MG63 (cell line): ENCODE data around the gene HOXD9. TPM values are rescaled to one million over a fixed set of nuclear protein-coding genes. Genes with fewer than 3 reads are reported as not detected.

Experiments used
- DNase-seq: peaks from one replicate; pipeline ENCODE4 v3.0.0-alpha.2; 2020
- H3K27me3 ChIP-seq: fragments of 250-450 bp; sonication (Bioruptor Pico); 2 replicates; pipeline ENCODE4 v1.5.1; 2020; ENCODE audit warnings: mild to moderate bottlenecking, moderate library complexity
- H3K36me3 ChIP-seq: fragments of 250-450 bp; sonication (Bioruptor Pico); 2 replicates; pipeline ENCODE4 v1.5.1; 2020; ENCODE audit warnings: mild to moderate bottlenecking, moderate library complexity
- H3K4me3 ChIP-seq: fragments of 250-450 bp; sonication (Bioruptor Pico); 2 replicates; pipeline ENCODE4 v1.5.1; 2020; ENCODE audit warnings: mild to moderate bottlenecking, moderate library complexity
- H3K9me3 ChIP-seq: fragments of 250-450 bp; sonication (Bioruptor Pico); 2 replicates; pipeline ENCODE4 v1.5.1; 2020; ENCODE audit warnings: mild to moderate bottlenecking, moderate library complexity
- total RNA-seq: library from RNA; depleted of rRNA; stranded (reverse); fragments of >200 nt; shearing (Covaris generic); gene quantifications from 2 replicates; pipeline ENCODE4 v1.2.3, GENCODE V29; 2014; ENCODE audit warnings: low replicate concordance; rRNA removed

The HOXD9 gene
- 0.16 and 2.3 TPM in 2 replicates for total RNA-seq

DNA sequence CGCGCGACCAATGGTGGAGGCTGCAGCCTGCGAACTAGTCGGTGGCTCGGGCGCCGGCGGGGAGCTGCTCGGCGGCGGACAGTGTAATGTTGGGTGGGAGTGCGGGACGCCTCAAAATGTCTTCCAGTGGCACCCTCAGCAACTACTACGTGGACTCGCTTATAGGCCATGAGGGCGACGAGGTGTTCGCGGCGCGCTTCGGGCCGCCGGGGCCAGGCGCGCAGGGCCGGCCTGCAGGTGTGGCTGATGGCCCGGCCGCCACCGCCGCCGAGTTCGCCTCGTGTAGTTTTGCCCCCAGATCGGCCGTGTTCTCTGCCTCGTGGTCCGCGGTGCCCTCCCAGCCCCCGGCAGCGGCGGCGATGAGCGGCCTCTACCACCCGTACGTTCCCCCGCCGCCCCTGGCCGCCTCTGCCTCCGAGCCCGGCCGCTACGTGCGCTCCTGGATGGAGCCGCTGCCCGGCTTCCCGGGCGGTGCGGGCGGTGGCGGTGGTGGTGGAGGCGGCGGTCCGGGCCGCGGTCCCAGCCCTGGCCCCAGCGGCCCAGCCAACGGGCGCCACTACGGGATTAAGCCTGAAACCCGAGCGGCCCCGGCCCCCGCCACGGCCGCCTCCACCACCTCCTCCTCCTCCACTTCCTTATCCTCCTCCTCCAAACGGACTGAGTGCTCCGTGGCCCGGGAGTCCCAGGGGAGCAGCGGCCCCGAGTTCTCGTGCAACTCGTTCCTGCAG lies at the start of gene HOXD9:
Gene HOXD9, plus strand, starts transcription at position 37 of the 728 bp plus-strand sequence. Its CDS starts 50 bp downstream, at position 87.
- H3K36me3 ChIP-seq = no peaks in the 10 kb centered on the region
- H3K4me3 ChIP-seq = peak within 1 kb of the TSS; percentile 48
- no peaks in the 10 kb centered on the region for H3K9me3 ChIP-seq
- peak; percentile 74 for DNase-seq
- no peaks in the 10 kb centered on the region for H3K27me3 ChIP-seq

DNA sequence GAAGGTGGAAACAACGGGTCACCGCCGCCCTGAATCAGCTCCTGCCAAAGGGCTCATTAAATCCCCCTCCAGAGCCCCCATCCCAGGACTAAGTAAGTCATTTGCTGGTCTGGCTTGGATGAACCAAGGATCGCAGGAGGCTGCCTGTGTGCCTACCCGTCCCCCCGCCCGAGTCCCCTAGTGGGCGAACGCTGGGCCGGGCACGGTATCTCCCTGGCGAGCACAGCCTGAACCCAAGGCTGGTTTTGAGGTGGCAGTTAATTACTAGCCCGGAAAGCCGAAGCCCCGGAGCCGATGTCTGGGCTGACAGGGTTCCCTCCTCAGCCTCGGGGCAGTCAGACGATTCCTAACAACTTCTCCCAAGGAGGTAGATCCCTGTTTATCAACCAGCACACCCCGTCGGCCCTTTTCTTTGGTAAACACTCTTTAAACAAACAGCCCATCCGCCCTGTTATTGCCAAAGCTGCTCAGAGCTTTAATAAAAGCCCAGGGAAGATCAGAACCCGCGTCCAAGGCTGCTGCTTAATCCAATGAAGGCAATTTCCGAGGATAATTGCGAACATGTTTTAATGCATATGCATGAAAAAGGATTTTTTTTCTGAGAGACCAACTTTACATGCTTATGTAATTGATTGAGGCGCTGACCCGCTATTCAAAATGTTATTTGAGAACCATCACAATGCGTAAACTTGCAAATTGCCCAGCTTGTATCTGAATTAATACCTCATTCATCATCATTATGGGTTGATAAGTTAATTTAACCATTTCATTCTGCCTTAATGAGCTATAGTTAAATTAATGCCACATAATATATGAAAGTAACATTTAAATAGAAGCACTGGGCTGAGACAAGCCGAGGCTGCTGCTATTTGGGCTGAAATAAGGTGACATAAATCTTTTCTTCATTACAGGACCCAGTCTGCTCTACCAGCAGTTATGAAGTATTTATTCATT lies 49.3 kb upstream of the HOXD9 start:
- no peak for DNase-seq
- no peaks in the 10 kb centered on the region for H3K36me3 ChIP-seq
- peaks cover 19% of the 10 kb centered on the region for H3K27me3 ChIP-seq
- no peaks in the 10 kb centered on the region for H3K9me3 ChIP-seq
- H3K4me3 ChIP-seq = no peak overlapping the region

DNA sequence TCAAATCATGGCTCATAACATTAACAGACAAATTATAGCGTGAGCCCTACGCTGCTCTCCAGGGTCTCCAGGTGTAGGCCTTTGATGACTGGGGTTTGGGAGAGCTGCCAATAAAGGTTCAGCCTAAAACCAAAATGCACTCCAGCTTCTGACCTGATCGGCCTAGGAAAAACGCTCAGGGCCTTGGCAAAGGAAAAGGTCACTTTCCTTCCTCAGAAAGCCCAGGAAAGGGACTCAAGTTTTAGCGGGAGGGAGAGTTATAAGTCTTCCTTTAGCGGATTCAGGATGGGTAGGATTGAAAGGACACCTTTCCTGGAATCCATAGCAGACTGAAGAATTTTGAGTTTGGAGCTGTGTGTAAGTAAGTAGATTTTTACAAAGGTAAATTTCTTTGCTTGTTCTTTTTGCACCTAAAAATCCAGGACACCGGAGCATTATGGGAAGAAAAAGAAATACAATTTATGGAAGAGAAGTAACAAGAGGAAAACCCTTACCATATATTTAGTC lies 47.5 kb upstream of the HOXD9 start:
- no peaks in the 10 kb centered on the region for H3K9me3 ChIP-seq
- no peak overlapping the region for H3K4me3 ChIP-seq
- peaks cover 33% of the 10 kb centered on the region for H3K27me3 ChIP-seq
- no peak for DNase-seq
- no peaks in the 10 kb centered on the region for H3K36me3 ChIP-seq

DNA sequence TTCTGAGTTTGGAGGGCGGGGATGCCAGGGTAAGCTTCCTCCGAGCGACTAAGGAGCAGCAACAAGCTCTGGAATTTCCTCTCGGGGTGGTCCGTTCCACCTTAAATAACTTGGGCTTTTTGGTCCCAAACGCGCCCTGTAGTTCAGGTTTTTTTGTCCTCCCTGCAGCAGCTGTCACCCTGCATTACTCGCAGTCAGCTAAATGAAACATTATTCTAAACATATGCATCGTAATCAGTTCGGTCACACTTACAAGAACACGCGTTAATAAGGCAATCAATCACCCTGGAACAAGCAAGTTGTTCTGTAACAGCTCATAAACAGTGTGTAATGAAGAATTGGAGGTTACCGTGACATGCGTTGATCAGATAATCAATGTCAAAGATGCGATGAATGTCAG lies 47.0 kb upstream of the HOXD9 start:
- Histone ChIP-seq H3K4me3 (no peak overlapping the region), H3K27me3 (peaks cover 33% of the 10 kb centered on the region), H3K36me3 (no peaks in the 10 kb centered on the region), H3K9me3 (no peaks in the 10 kb centered on the region)
- no peak for DNase-seq

DNA sequence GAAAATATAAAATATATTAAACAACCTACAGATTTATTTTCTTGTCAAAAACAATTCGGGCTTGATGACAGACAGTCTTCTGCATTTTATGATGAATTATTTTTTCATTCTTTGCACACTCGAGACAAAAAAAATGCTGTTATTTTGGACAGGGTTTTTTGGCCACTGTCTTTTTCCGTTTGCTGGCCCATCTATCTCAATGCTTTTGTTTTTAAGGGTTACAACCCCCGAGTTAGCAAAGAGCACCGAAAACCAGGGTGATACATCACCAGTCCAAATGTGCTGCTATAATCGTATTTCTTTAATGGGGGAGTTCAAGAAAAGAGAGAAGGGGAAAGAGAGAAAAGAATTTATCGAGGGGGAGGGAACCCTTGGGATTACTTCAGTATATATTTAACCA lies 46.5 kb upstream of the HOXD9 start:
- DNase-seq = no peak
- Histone ChIP-seq H3K9me3 (peaks cover 3% of the 10 kb centered on the region; the same call in 1 of the 2 replicates), H3K4me3 (no peak overlapping the region), H3K27me3 (peaks cover 38% of the 10 kb centered on the region), H3K36me3 (no peaks in the 10 kb centered on the region)

DNA sequence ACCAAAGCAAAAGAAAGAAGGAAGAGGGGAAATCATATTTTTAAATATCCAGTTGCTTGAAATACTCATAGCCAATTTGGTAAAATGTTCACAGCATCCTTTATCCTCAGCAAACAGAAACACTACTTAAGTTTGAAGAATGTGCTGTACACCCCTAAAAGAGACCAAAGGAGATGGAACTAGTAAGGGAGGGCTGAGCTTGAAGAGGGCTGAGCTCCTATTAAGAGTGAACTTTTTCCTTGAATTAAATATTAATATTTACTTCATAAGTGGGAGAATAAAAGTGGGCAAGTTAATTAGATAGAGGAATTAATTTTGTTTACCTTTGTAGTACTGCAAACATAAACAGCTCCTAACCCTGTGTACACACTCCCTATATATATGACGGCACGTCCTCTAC lies 45.7 kb upstream of the HOXD9 start:
- H3K9me3 ChIP-seq = peaks cover 9% of the 10 kb centered on the region
- no peak overlapping the region for H3K4me3 ChIP-seq
- H3K27me3 ChIP-seq = peaks cover 46% of the 10 kb centered on the region
- no peak for DNase-seq
- no peaks in the 10 kb centered on the region for H3K36me3 ChIP-seq

DNA sequence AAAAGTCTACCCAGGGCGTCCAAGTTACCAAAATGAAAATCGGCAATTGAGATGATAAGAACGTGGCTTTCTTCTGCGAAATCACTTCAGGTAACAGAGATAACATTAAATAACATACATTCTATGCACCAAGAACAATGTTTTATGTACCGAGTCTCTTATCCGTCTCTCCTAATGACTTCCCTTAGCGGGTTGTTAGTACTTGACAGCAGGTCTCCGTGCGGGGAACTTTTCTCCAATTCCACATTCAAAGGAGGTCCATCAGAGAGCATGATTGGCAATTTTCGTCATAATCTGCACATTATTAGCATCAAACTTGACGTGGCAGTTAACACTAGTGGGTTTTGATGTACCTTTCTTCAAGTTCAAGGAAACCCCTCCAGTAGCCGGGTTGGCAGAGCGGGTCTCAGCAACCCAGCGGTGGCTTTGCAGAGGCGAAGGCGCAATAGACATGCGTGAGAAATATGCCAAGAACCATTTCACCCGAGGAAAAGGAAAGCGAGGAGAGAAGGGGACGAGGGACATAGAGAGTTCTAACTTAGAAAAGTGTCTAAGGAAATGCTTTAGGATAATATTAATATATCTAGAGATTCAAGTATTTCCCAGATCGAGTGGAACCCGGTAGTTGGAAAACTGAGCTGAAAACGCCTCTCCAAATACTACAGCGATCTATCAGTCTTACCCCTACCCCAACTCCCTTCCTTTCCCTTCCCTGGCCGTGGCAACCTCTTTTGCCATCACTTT lies 43.8 kb upstream of the HOXD9 start:
- H3K36me3 ChIP-seq = no peaks in the 10 kb centered on the region
- peak overlapping the region; percentile 40 for H3K4me3 ChIP-seq
- peaks cover 65% of the 10 kb centered on the region for H3K27me3 ChIP-seq
- peaks cover 11% of the 10 kb centered on the region for H3K9me3 ChIP-seq
- DNase-seq = no peak

DNA sequence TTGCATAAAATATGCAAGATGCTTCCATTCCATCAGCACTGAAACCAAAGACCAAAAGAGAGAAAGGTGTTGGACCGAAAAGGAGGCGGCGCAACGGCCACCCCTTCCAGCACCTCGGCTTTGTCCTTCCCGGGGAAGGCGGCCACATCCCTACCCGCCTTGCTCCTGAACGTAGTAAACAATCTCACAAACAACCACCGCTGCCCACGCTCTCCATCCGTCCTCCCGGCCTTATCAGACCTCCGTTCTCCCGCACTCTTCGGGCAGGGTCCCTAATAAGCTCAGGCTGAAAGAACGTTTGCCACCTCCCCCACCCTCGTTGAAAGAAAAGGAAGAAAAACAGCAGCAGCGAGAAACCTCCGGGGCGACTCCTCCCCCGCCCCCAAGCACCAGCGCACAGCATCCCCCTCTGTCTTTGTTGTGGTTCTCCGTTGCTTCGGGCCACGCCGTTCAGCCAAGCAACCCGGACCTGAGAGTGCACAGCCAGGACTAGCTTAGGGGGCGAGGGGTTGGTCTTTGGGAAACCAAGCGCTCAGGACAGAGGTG lies 43.2 kb upstream of the HOXD9 start:
- Histone ChIP-seq H3K27me3 (peaks cover 69% of the 10 kb centered on the region), H3K4me3 (peak overlapping the region; percentile 40), H3K9me3 (peaks cover 11% of the 10 kb centered on the region), H3K36me3 (no peaks in the 10 kb centered on the region)
- DNase-seq = no peak

DNA sequence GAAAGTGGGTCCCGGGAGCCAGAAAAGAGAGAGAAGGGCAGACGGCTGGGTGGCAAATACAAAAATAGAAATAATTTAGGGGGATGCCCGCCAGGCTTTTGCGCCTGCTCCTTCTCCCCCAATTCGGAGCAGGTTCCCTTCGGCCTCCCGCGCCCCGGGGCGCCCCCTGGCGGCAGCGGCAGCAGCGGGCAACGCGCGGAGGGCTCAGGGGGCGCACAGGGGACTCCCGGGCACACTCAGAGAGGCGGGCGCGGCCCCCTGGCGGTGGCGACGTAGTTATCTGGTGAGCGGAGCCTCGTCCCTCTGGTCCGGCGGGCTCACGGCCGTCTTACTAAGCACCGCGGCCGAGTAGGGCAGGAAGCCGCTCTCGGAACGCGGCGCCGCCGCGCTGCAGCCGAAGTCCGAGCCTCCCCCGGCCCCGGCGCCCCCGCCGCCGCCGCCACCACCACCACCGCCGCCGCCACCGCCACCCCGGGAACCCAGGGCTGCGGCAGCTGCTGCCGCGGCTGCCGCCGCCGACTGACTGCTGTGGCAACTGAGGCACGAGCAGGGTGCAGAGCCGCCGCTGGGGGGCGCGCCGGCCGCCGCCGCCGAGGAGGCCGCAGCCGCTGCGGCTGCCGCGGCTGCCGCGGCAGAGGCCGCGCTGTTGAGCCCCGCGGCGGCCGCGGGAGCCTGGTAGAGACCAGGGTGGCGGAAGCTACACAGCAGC lies 42.5 kb upstream of the HOXD9 start:
- no peaks in the 10 kb centered on the region for H3K36me3 ChIP-seq
- DNase-seq = peak; percentile 80
- peak overlapping the region; percentile 40 for H3K4me3 ChIP-seq
- peaks cover 76% of the 10 kb centered on the region for H3K27me3 ChIP-seq
- peaks cover 11% of the 10 kb centered on the region for H3K9me3 ChIP-seq

DNA sequence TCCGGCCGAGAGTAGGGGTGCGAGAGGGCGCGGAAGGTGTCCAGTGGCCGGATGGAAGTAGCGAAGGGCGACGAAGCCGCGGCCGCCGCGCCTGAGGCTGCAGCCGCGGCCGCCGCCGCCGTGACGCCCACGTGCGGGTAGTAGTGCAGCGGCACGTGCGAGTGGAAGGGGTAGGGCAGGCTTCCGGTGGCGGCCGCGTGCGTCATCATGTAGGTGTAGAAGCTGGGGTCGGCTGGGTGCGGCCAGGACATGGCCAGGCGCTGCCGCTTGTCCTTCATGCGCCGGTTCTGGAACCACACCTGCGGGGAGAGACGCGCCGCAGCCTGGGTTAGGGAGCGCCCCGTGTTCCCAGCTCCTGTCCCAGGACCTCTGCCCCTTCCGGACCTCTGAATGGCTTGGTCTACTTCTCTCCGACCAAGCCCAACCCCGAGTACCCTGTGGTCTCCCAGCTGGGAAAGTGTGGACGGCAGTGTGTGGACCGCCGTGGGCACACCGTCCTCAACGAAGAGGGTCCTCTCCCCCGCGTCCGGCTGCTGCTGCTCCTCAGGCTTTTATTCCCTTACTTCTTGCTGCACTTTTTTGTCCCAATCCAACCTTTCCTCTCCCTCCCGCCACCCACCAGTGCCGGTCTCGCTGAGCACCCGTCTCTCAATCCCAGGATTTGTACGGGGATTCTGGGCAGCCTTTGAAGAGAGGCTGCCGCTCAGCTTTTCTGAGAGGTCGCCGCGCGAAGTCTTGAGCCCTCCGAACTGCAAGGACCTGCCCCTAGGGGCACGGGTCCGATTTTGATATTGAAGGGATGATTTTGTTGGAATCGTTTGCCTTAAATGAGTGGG lies 41.8 kb upstream of the HOXD9 start:
- peaks cover 83% of the 10 kb centered on the region for H3K27me3 ChIP-seq
- H3K36me3 ChIP-seq = no peaks in the 10 kb centered on the region
- peaks cover 11% of the 10 kb centered on the region for H3K9me3 ChIP-seq
- peak; percentile 75 for DNase-seq
- peak overlapping the region; percentile 40 for H3K4me3 ChIP-seq

DNA sequence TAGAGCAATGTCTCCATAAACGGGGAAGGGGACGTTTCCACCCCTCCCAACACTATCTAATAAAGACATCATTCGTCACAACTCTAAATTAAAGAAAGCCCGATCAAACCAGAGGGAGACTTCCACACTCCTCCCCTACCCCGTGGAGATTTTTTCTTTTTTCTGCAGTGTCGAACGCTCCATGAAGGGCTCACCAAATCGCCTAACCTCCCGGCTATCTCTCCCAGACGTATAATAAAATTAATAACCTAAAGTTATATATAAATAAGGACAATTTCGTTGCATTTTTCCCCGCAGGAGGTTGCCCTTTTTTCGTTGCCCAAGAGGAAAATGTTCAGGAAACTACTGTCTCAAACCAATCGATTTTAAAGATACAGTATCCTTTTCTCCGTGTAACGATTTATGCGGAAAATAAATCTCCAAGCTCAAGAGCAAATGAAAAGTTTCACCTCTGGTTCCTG lies 41.1 kb upstream of the HOXD9 start:
- Histone ChIP-seq H3K27me3 (peaks cover 89% of the 10 kb centered on the region), H3K36me3 (no peaks in the 10 kb centered on the region), H3K9me3 (peaks cover 11% of the 10 kb centered on the region), H3K4me3 (no peak overlapping the region)
- DNase-seq = no peak

DNA sequence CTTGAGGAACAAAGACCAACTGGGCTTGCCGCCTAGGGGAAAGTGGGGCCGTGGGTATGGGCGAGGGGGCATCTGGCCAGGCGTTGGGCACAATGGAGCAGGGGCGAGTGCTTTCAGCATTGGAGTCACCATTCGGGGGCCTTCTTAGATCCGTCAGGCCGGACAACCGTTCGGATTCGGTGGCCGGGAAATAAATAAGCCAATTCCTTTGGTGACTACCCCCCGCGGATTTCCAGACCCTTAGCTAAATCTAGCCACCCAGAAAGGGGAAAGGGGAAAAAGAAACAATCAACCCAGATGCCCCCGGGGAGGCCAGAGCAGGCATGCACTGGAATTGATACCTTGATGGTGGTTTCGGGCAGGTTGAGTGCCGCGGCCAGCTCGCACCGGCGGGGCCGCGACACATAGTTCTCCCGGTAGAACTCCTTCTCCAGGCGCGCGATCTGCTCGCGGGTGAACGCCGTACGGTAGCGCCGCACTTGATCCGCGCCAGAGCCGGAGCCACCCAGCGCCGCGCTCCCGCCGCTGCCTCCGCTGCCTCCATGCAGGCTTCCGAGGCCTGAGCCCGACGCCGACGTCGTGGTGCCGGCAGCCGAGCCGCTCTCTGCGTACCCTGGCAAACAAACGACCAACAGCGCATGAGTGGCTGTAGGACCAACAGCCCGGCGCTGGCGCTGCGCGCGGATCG lies 40.5 kb upstream of the HOXD9 start:
- H3K36me3 ChIP-seq = no peaks in the 10 kb centered on the region
- no peak for DNase-seq

DNA sequence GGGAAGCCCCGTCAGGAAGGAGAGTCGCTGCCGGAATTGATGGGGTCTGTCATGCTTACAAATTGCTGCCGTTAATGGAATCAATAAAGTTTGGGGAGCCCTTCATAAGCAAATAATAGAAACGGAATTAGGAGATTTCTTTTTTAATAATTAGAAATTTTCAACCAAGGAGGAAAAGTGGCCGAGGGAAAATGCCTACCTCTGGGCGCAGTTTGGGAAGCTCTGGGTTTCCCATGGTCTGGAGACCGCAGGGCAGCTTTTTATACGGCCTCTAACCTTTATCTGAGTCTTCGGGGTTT lies 40.0 kb upstream of the HOXD9 start:
- no peak overlapping the region for H3K4me3 ChIP-seq
- peaks cover 11% of the 10 kb centered on the region for H3K9me3 ChIP-seq
- H3K27me3 ChIP-seq = peaks cover 80% of the 10 kb centered on the region
- H3K36me3 ChIP-seq = no peaks in the 10 kb centered on the region
- no peak for DNase-seq

More for the DNA sequence above, 40.5 kb upstream of the HOXD9 start:
- H3K9me3 ChIP-seq = peaks cover 11% of the 10 kb centered on the region
- H3K27me3 ChIP-seq = peaks cover 85% of the 10 kb centered on the region
- H3K4me3 ChIP-seq = no peak overlapping the region

DNA sequence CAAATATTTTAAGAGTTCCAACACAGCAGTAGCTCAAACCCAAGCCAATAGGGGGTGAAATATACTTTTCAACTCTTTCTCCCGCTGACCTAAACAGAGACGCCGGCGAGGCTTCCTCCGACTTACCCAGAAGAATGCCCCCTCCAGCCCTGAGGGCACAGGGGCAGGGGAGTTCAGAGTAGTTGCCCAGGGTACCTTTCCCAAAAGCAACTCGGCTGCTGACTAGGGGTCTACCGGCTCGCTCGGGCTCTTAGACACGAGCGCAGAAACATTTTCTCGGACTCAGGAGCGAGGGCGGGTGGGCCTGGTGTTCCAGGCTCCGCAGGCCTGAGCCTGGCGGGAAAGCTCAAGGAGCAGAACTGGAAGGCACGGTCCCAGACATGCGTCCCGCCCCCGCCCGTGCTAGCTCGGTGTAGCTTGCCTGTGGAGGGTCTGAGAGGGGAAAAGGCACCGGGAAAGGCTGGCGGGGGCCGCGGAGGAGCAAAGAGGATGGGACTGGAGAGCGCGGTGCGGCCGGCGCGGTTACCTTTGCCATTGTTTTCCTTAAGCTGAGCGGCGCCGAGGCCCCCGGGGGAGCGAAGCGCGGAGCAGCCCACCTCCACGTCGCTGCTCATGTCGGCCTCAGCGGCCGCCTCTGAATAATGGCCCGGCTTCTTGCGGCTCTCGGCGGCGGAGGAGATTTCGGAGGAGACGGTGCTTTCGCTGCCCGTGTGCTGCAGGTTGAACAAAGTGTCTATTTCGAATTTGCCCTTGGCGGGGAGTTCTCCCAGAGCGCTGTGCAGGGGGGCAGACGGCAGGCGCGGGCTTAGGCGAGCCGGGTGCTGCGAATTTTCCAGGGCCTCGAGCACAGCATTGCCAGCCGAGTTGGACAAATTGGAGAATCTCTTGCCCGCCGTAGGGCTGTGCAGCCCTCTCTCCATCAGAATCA lies 39.4 kb upstream of the HOXD9 start:
- no peak for DNase-seq
- H3K9me3 ChIP-seq = peaks cover 11% of the 10 kb centered on the region
- H3K36me3 ChIP-seq = no peaks in the 10 kb centered on the region
- peaks cover 74% of the 10 kb centered on the region for H3K27me3 ChIP-seq
- no peak overlapping the region for H3K4me3 ChIP-seq
